ENCODE measurements around the gene ZNF718.

ZNF718 gene

GRCh38 chr4:146621-147020, 22.3 kb downstream of the ZNF718 start:
- TF ChIP-seq ZFP30 (CRISPR knock-in tag; IDR thresholded peaks at IDR 0.05) (no peak), ARNTL (CRISPR knock-in tag; IDR thresholded peaks at IDR 0.05; ENCODE audit: borderline replicate concordance, low read depth) (no peak), CSDC2 (CRISPR knock-in tag; IDR thresholded peaks at IDR 0.05) (no peak), ZNF70 (CRISPR knock-in tag; IDR thresholded peaks at IDR 0.05) (no peak), CREB5 (CRISPR knock-in tag; IDR thresholded peaks at IDR 0.05; ENCODE audit: low read depth) (no peak), OSR1 (CRISPR knock-in tag; IDR thresholded peaks at IDR 0.05) (no peak), TOX (CRISPR knock-in tag; IDR thresholded peaks at IDR 0.05; ENCODE audit: borderline replicate concordance) (no peak), ZC3H10 (CRISPR knock-in tag; IDR thresholded peaks at IDR 0.05) (no peak), ZNF565 (CRISPR knock-in tag; conservative IDR thresholded peaks at IDR 0.05; ENCODE audit: low read depth) (no peak), BACH2 (CRISPR knock-in tag; IDR thresholded peaks at IDR 0.05; ENCODE audit: borderline replicate concordance) (no peak), GLIS3 (CRISPR knock-in tag; IDR thresholded peaks at IDR 0.05) (no peak), SNAI2 (CRISPR knock-in tag; IDR thresholded peaks at IDR 0.05) (no peak), TSHZ2 (CRISPR knock-in tag; IDR thresholded peaks at IDR 0.05) (no peak), RARB (CRISPR knock-in tag; IDR thresholded peaks at IDR 0.05) (no peak), TCF4 (CRISPR knock-in tag; IDR thresholded peaks at IDR 0.05; ENCODE audit: borderline replicate concordance) (no peak)
- TF ChIP-seq, protein P1, sequence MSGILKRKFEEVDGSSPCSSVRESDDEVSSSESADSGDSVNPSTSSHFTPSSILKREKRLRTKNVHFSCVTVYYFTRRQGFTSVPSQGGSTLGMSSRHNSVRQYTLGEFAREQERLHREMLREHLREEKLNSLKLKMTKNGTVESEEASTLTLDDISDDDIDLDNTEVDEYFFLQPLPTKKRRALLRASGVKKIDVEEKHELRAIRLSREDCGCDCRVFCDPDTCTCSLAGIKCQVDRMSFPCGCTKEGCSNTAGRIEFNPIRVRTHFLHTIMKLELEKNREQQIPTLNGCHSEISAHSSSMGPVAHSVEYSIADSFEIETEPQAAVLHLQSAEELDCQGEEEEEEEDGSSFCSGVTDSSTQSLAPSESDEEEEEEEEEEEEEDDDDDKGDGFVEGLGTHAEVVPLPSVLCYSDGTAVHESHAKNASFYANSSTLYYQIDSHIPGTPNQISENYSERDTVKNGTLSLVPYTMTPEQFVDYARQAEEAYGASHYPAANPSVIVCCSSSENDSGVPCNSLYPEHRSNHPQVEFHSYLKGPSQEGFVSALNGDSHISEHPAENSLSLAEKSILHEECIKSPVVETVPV (CRISPR knock-in tag; IDR thresholded peaks at IDR 0.05): no peak
- TF ChIP-seq, protein P2, sequence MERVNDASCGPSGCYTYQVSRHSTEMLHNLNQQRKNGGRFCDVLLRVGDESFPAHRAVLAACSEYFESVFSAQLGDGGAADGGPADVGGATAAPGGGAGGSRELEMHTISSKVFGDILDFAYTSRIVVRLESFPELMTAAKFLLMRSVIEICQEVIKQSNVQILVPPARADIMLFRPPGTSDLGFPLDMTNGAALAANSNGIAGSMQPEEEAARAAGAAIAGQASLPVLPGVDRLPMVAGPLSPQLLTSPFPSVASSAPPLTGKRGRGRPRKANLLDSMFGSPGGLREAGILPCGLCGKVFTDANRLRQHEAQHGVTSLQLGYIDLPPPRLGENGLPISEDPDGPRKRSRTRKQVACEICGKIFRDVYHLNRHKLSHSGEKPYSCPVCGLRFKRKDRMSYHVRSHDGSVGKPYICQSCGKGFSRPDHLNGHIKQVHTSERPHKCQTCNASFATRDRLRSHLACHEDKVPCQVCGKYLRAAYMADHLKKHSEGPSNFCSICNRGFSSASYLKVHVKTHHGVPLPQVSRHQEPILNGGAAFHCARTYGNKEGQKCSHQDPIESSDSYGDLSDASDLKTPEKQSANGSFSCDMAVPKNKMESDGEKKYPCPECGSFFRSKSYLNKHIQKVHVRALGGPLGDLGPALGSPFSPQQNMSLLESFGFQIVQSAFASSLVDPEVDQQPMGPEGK (CRISPR knock-in tag; IDR thresholded peaks at IDR 0.05; ENCODE audit: borderline replicate concordance): no peak
- ATAC-seq: no peak

DNA sequence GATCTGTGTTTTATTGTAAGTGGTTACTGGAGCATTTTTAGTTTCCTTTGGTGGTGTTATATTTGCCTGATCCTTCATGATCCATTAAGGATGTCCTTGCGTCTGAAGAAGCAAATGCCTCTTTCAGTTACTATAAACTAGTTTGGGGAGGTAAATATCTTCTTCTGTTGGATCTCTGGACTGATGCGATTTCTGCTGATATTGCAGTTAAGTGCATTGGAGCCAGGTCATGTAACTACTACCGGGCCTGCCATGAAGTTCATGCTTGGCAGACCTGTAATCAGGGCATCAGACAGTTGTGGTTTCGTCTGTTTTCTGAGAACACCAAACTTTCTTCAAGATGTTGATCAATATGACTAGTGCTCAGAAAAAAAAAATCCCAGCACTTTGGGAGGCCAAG, 22.9 kb downstream of the ZNF718 start:
- no peak for ATAC-seq
- no peak for TF ChIP-seq TSHZ2 (CRISPR knock-in tag; IDR thresholded peaks at IDR 0.05)
- no peak for TF ChIP-seq ZNF565 (CRISPR knock-in tag; conservative IDR thresholded peaks at IDR 0.05; ENCODE audit: low read depth)
- TF ChIP-seq ARNTL (CRISPR knock-in tag; IDR thresholded peaks at IDR 0.05; ENCODE audit: borderline replicate concordance, low read depth): no peak
- TF ChIP-seq ZNF8 (CRISPR knock-in tag; IDR thresholded peaks at IDR 0.05): no peak
- TF ChIP-seq CREB5 (CRISPR knock-in tag; IDR thresholded peaks at IDR 0.05; ENCODE audit: low read depth): no peak
- TF ChIP-seq GLIS3 (CRISPR knock-in tag; IDR thresholded peaks at IDR 0.05): no peak
- no peak for TF ChIP-seq ESRRG (CRISPR knock-in tag; IDR thresholded peaks at IDR 0.05)
- no peak for TF ChIP-seq ZFP30 (CRISPR knock-in tag; IDR thresholded peaks at IDR 0.05)
- TF ChIP-seq ZNF70 (CRISPR knock-in tag; IDR thresholded peaks at IDR 0.05): no peak
- TF ChIP-seq, protein P2 (CRISPR knock-in tag; IDR thresholded peaks at IDR 0.05; ENCODE audit: borderline replicate concordance): no peak
- TF ChIP-seq, protein P1 (CRISPR knock-in tag; IDR thresholded peaks at IDR 0.05): no peak
- TF ChIP-seq, protein P3, sequence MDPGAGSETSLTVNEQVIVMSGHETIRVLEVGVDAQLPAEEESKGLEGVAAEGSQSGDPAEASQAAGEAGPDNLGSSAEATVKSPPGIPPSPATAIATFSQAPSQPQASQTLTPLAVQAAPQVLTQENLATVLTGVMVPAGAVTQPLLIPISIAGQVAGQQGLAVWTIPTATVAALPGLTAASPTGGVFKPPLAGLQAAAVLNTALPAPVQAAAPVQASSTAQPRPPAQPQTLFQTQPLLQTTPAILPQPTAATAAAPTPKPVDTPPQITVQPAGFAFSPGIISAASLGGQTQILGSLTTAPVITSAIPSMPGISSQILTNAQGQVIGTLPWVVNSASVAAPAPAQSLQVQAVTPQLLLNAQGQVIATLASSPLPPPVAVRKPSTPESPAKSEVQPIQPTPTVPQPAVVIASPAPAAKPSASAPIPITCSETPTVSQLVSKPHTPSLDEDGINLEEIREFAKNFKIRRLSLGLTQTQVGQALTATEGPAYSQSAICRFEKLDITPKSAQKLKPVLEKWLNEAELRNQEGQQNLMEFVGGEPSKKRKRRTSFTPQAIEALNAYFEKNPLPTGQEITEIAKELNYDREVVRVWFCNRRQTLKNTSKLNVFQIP (CRISPR knock-in tag; IDR thresholded peaks at IDR 0.05; ENCODE audit: borderline replicate concordance, low read depth): no peak
- no peak for TF ChIP-seq TOX (CRISPR knock-in tag; IDR thresholded peaks at IDR 0.05; ENCODE audit: borderline replicate concordance)
- no peak for TF ChIP-seq OSR1 (CRISPR knock-in tag; IDR thresholded peaks at IDR 0.05)
- TF ChIP-seq ZC3H10 (CRISPR knock-in tag; IDR thresholded peaks at IDR 0.05): no peak
- TF ChIP-seq SNAI2 (CRISPR knock-in tag; IDR thresholded peaks at IDR 0.05): no peak
- no peak for TF ChIP-seq ISL1 (CRISPR knock-in tag; IDR thresholded peaks at IDR 0.05)

Data from SK-N-SH treated with all-trans-retinoic acid at 6 μM for 48 hours (cell line).